ENCODE results near the gene B3GALT5.

DNA sequence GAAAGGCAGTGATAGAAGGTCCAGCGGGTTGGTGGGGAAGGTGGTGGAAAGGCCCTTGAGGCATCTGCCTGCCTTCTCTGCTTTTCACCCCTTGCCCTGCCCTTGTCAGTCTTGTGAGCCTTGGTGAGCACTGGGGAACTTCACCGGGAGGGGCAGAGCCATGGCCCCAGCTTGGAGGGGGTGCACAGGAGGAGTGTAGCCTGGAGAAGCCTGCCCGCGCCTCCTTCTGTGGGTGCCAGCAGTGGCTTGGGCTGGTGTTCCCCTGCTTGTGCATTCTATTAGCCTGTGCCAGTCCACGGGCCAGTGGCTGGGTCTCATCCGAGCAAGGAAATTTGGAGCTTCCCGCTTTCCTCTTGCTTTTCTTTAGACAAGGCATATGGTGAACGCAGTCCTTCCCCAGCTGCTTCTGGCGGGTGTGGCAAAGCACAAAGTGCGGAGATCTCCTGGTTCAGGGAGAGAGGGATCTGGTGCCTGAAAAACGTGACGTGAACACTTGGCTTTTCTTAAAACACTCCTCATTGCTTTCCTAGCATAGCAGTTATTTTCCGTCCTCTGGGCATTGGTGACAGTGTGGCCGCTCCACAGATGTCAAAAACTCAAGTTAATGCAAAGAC lies 10.6 kb upstream of the B3GALT5 start:
- TF ChIP-seq EZH2phosphoT487 (IDR thresholded peaks at IDR 0.05; ENCODE audit: borderline replicate concordance, low read length): no peak
- TF ChIP-seq CTCF (conservative IDR thresholded peaks at IDR 0.05; ENCODE audit: low read depth, low read length): no peak

Data from PC-3 (cell line).